ENCODE measurements around the gene BAZ1B. TPM values are rescaled to one million over a fixed set of nuclear protein-coding genes. Genes with fewer than 3 reads are reported as not detected.

The BAZ1B gene
- total RNA-seq, 2 donors from 2014 or later, result 28.3 to 32.3 TPM

GRCh38 chr7:73517241-73517995 lies 4.7 kb downstream of the BAZ1B start:
- intact Hi-C loops (cut with DNase I), result no loop called here
- Histone ChIP-seq H3K27ac (no peak overlapping the region), H3K4me3 (no peak overlapping the region), H3K4me1 (peaks cover 36% of the 10 kb centered on the region), H3K9me3 (no peaks in the 10 kb centered on the region), H3K27me3 (no peaks in the 10 kb centered on the region), H3K36me3 (replicated peaks in 1 of 2; ENCODE audit: insufficient read depth in 1 of 2, low read depth in 2 of 2) (peaks cover 0 to 3% of the 10 kb centered on the region in 2 donors)
- 79 to 85% methylated on average over 5 to 6 of the region's 6 CpGs for WGBS, 2 donors
- no peak for ATAC-seq
- TF ChIP-seq POLR2A (IDR thresholded peaks at IDR 0.05) (no peak), CTCF (IDR thresholded peaks at IDR 0.05) (no peak)
- no peak for DNase-seq

GRCh38 chr7:73515178-73515577 lies 6.9 kb downstream of the BAZ1B start:
- Histone ChIP-seq H3K4me1 (peaks cover 32% of the 10 kb centered on the region), H3K36me3 (replicated peaks in 1 of 2; ENCODE audit: insufficient read depth in 1 of 2, low read depth in 2 of 2) (peaks cover 0 to 6% of the 10 kb centered on the region in 2 donors), H3K27ac (no peak overlapping the region), H3K9me3 (no peaks in the 10 kb centered on the region), H3K4me3 (no peak overlapping the region), H3K27me3 (no peaks in the 10 kb centered on the region)
- DNase-seq, result no peak
- intact Hi-C loops (cut with DNase I), result no loop called here
- ATAC-seq, result no peak
- TF ChIP-seq POLR2A (IDR thresholded peaks at IDR 0.05), result no peak
- no peak for TF ChIP-seq CTCF (IDR thresholded peaks at IDR 0.05)
- WGBS, 2 donors, result 85 to 88% methylated on average over 3 of the region's 3 CpGs

- intact Hi-C loops (cut with DNase I), result no loop called here
Observed at GRCh38 chr7:73512018-73512780, 9.9 kb downstream of the BAZ1B start.

GRCh38 chr7:73509463-73509862 lies 12.6 kb downstream of the BAZ1B start:
- DNase-seq (no peak), ATAC-seq (no peak)
- H3K36me3 ChIP-seq (replicated peaks in 1 of 2; ENCODE audit: insufficient read depth in 1 of 2, low read depth in 2 of 2), result peaks cover 5 to 37% of the 10 kb centered on the region in 2 donors

More at GRCh38 chr7:73512018-73512780, 9.9 kb downstream of the BAZ1B start:
- H3K9me3 ChIP-seq, result no peaks in the 10 kb centered on the region
- no peak for TF ChIP-seq CTCF (IDR thresholded peaks at IDR 0.05)
- no peak for TF ChIP-seq POLR2A (IDR thresholded peaks at IDR 0.05)
- no peak for ATAC-seq
- no peak overlapping the region for H3K4me3 ChIP-seq
- WGBS, 2 donors, result 47 to 48% methylated on average over 8 of the region's 8 CpGs
- DNase-seq, result no peak
- peaks cover 13% of the 10 kb centered on the region for H3K4me1 ChIP-seq
- peaks cover 1 to 19% of the 10 kb centered on the region in 2 donors for H3K36me3 ChIP-seq (replicated peaks in 1 of 2; ENCODE audit: insufficient read depth in 1 of 2, low read depth in 2 of 2)
- no peaks in the 10 kb centered on the region for H3K27me3 ChIP-seq
- peak overlapping the region in 1 of 4 donors; percentile 54 for H3K27ac ChIP-seq

More at GRCh38 chr7:73509463-73509862, 12.6 kb downstream of the BAZ1B start:
- Histone ChIP-seq H3K9me3 (no peaks in the 10 kb centered on the region), H3K27ac (no peak overlapping the region), H3K4me3 (no peak overlapping the region), H3K4me1 (peaks cover 13% of the 10 kb centered on the region), H3K27me3 (no peaks in the 10 kb centered on the region)
- intact Hi-C loops (cut with DNase I), result no loop called here
- WGBS, 2 donors, result 85 to 90% methylated on average over 5 of the region's 5 CpGs
- no peak for TF ChIP-seq POLR2A (IDR thresholded peaks at IDR 0.05)
- no peak for TF ChIP-seq CTCF (IDR thresholded peaks at IDR 0.05)

Data from body of pancreas (tissue), 4 donors.